ENCODE data around the gene USP19.
A peak's percentile ranks its signal among the peaks of the same experiment; 100 is the strongest.

Gene USP19

DNA sequence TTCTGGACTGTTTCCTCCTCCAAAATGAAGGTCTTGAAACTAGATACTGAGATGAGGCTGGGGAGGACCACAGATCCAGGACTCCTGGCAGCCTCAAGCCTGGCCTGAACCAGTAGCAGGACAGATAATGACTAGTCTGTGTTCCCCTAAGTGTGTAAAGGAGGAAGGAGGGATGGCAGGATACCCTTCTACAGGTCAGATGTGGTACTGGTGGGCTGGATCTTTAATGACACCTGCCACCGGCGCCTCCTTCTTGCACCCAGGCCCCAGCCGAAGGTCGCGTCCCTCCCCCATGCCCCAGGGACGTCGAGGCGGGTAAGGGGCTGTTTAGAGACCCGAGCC lies 556 bp downstream of the USP19 start:
- peak overlapping the region; percentile 85 for H3K4me3 ChIP-seq (ENCODE audit: control insufficient read depth, low read depth, low read length)
- TF ChIP-seq, protein P1, sequence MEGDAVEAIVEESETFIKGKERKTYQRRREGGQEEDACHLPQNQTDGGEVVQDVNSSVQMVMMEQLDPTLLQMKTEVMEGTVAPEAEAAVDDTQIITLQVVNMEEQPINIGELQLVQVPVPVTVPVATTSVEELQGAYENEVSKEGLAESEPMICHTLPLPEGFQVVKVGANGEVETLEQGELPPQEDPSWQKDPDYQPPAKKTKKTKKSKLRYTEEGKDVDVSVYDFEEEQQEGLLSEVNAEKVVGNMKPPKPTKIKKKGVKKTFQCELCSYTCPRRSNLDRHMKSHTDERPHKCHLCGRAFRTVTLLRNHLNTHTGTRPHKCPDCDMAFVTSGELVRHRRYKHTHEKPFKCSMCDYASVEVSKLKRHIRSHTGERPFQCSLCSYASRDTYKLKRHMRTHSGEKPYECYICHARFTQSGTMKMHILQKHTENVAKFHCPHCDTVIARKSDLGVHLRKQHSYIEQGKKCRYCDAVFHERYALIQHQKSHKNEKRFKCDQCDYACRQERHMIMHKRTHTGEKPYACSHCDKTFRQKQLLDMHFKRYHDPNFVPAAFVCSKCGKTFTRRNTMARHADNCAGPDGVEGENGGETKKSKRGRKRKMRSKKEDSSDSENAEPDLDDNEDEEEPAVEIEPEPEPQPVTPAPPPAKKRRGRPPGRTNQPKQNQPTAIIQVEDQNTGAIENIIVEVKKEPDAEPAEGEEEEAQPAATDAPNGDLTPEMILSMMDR (conservative IDR thresholded peaks at IDR 0.05; ENCODE audit: control insufficient read depth, insufficient read depth, low read depth, low read length): no peak
- no peak for DNase-seq (ENCODE audit: low read depth)

DNA sequence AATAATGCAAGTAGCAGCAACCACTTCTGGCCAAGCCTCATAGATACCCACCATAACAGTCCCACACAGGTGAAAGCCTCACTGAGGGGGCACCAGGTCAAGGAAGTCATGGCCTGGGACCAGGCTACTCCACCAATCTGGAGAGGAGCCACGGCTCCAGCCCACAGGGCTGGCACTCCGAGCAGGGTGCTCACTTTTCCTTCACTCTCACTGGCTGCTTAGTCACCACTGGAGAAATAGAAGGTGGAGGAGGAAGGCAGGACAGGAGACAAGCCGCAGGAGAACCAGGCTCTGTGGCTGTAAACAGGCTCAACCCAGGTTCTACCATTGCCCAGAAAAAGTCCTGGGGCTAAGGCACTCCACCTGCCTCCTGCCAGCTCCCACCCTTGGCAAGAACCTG lies 1.2 kb downstream of the USP19 start:
- DNase-seq (ENCODE audit: low read depth): peak; percentile 45
- TF ChIP-seq, protein P1 (conservative IDR thresholded peaks at IDR 0.05; ENCODE audit: control insufficient read depth, insufficient read depth, low read depth, low read length): no peak
- peak overlapping the region; percentile 85 for H3K4me3 ChIP-seq (ENCODE audit: control insufficient read depth, low read depth, low read length)

DNA sequence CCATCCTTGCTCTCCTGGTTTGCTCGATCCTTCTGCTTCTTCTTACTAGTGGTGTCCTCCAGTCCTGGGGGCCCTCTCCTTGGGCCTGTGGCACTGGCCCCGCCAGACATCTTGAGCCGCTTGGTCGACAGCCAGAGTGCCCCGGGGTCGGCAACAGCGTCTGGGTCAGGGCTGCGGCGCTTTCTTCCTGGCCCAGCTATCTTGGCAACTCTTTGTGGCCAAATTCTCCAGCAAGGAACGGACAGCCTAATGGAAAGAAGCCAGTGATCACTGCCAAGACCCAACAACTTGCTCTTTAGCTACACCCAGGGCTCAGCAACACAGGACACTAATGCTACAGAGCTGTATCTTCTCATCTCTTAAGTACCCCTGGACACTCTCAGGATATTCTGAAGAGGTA lies 1.6 kb downstream of the USP19 start:
- TF ChIP-seq, protein P1 (conservative IDR thresholded peaks at IDR 0.05; ENCODE audit: control insufficient read depth, insufficient read depth, low read depth, low read length): no peak
- DNase-seq (ENCODE audit: low read depth): peak; percentile 26
- H3K4me3 ChIP-seq (ENCODE audit: control insufficient read depth, low read depth, low read length): no peak overlapping the region

GRCh38 chr3:49112262-49112661 lies 8.4 kb downstream of the USP19 start:
- TF ChIP-seq, protein P1 (conservative IDR thresholded peaks at IDR 0.05; ENCODE audit: control insufficient read depth, insufficient read depth, low read depth, low read length): no peak
- H3K4me3 ChIP-seq (ENCODE audit: control insufficient read depth, low read depth, low read length): no peak overlapping the region
- no peak for DNase-seq (ENCODE audit: low read depth)

DNA sequence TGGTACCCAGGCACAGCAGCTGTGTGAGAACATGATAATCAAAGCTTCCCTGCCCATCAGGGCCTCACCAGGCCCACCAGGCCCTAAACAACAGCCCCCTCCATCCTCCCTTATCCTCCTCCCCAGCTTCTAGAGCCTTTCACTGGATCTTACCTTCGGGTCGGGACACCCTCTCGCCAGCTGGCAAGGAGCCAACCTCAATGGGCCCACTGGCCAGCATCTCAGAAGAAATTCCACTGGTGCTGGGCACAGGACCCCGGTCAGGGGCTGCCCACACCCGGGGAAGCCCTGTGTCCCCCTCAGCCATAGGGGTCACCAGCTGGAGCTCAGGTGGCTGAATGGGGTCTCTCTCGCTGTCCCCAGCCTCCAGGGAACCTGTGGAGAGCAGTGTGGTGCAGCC lies 9.3 kb downstream of the USP19 start:
- TF ChIP-seq, protein P1 (conservative IDR thresholded peaks at IDR 0.05; ENCODE audit: control insufficient read depth, insufficient read depth, low read depth, low read length): no peak
- no peak overlapping the region for H3K4me3 ChIP-seq (ENCODE audit: control insufficient read depth, low read depth, low read length)
- DNase-seq (ENCODE audit: low read depth): no peak

- TF ChIP-seq, protein P1 (conservative IDR thresholded peaks at IDR 0.05; ENCODE audit: control insufficient read depth, insufficient read depth, low read depth, low read length): no peak
- no peak for DNase-seq (ENCODE audit: low read depth)
Measured at GRCh38 chr3:49110780-49111179, 9.8 kb downstream of the USP19 start.

GRCh38 chr3:49108346-49108745 lies 12.3 kb downstream of the USP19 start:
- TF ChIP-seq, protein P1 (conservative IDR thresholded peaks at IDR 0.05; ENCODE audit: control insufficient read depth, insufficient read depth, low read depth, low read length): no peak
- DNase-seq (ENCODE audit: low read depth): no peak

More at GRCh38 chr3:49110780-49111179, 9.8 kb downstream of the USP19 start:
- no peak overlapping the region for H3K4me3 ChIP-seq (ENCODE audit: control insufficient read depth, low read depth, low read length)

More at GRCh38 chr3:49108346-49108745, 12.3 kb downstream of the USP19 start:
- H3K4me3 ChIP-seq (ENCODE audit: control insufficient read depth, low read depth, low read length): no peak overlapping the region

Measured in fibroblast of mammary gland (primary cell).